ENCODE results near the gene AMPD3.

AMPD3 gene

GRCh38 chr11:10499874-10500601 lies 45.0 kb downstream of the AMPD3 start:
- H3K4me3 ChIP-seq (ENCODE audit: low read depth, low read length): no peak overlapping the region
- no peak for TF ChIP-seq CTCF (IDR thresholded peaks at IDR 0.05; ENCODE audit: borderline replicate concordance, insufficient read depth, low read depth, low read length)

GRCh38 chr11:10500757-10501684 lies 46.0 kb downstream of the AMPD3 start:
- TF ChIP-seq CTCF (IDR thresholded peaks at IDR 0.05; ENCODE audit: borderline replicate concordance, insufficient read depth, low read depth, low read length): no peak
- no peak overlapping the region for H3K4me3 ChIP-seq (ENCODE audit: low read depth, low read length)

GRCh38 chr11:10502065-10502680 lies 47.1 kb downstream of the AMPD3 start:
- TF ChIP-seq CTCF (IDR thresholded peaks at IDR 0.05; ENCODE audit: borderline replicate concordance, insufficient read depth, low read depth, low read length): no peak
- H3K4me3 ChIP-seq (ENCODE audit: low read depth, low read length): no peak overlapping the region

- no peak for TF ChIP-seq CTCF (IDR thresholded peaks at IDR 0.05; ENCODE audit: borderline replicate concordance, insufficient read depth, low read depth, low read length)
- no peak overlapping the region for H3K4me3 ChIP-seq (ENCODE audit: low read depth, low read length)
These were observed 47.7 kb downstream of the AMPD3 start for GRCh38 chr11:10502770-10503169.

GRCh38 chr11:10503221-10503620 lies 48.2 kb downstream of the AMPD3 start:
- no peak for TF ChIP-seq CTCF (IDR thresholded peaks at IDR 0.05; ENCODE audit: borderline replicate concordance, insufficient read depth, low read depth, low read length)
- no peak overlapping the region for H3K4me3 ChIP-seq (ENCODE audit: low read depth, low read length)

GRCh38 chr11:10503777-10504480 lies 48.9 kb downstream of the AMPD3 start:
- no peak for TF ChIP-seq CTCF (IDR thresholded peaks at IDR 0.05; ENCODE audit: borderline replicate concordance, insufficient read depth, low read depth, low read length)
- no peak overlapping the region for H3K4me3 ChIP-seq (ENCODE audit: low read depth, low read length)

Data from GM12875 (cell line).